Measurements from ENCODE around the gene FAM200C.

GRCh38 chr5:160369990-160370712, 29.7 kb downstream of the FAM200C start, which contains the start of gene C1QTNF2:
- no peak for TF ChIP-seq MLLT1 (IDR thresholded peaks at IDR 0.05)
- TF ChIP-seq, protein P1, sequence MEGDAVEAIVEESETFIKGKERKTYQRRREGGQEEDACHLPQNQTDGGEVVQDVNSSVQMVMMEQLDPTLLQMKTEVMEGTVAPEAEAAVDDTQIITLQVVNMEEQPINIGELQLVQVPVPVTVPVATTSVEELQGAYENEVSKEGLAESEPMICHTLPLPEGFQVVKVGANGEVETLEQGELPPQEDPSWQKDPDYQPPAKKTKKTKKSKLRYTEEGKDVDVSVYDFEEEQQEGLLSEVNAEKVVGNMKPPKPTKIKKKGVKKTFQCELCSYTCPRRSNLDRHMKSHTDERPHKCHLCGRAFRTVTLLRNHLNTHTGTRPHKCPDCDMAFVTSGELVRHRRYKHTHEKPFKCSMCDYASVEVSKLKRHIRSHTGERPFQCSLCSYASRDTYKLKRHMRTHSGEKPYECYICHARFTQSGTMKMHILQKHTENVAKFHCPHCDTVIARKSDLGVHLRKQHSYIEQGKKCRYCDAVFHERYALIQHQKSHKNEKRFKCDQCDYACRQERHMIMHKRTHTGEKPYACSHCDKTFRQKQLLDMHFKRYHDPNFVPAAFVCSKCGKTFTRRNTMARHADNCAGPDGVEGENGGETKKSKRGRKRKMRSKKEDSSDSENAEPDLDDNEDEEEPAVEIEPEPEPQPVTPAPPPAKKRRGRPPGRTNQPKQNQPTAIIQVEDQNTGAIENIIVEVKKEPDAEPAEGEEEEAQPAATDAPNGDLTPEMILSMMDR (IDR thresholded peaks at IDR 0.05 in 2 of 3, conservative IDR thresholded peaks at IDR 0.05 in 1 of 3; ENCODE audit: control insufficient read depth in 2 of 3, extremely low read depth in 1 of 3, insufficient read depth in 1 of 3, low read depth in 3 of 3, low read length in 3 of 3) = no peak
- TF ChIP-seq POLR2AphosphoS5 (IDR thresholded peaks at IDR 0.05; ENCODE audit: low read length) = no peak
- no peak for TF ChIP-seq KDM1A (IDR thresholded peaks at IDR 0.05; ENCODE audit: borderline replicate concordance)
